Thyroid gland (tissue), 4 donors: ENCODE results near the gene CILP.

Source experiments
- POLR2A ChIP-seq, 2 donors: fragments of 450-650 bp; IDR thresholded peaks; one replicate each; pipeline ENCODE4 v1.6.1; 2017; ENCODE audit warnings: antibody characterized with exemption in 2 of 2, mild to moderate bottlenecking in 2 of 2, moderate library complexity in 1 of 2
- TF ChIP-seq, protein P1 (sequence below), 6 experiments: fragments of 200-600 bp in 3 of 6; fragments of 450-650 bp in 3 of 6; sonication (generic) in 3 of 6; IDR thresholded peaks; one replicate each; pipeline ENCODE4 v1.5.1; 2016 to 2019; ENCODE audit warnings: antibody characterized with exemption in 6 of 6, mild to moderate bottlenecking in 2 of 6, inconsistent platforms in 1 of 6, moderate library complexity in 1 of 6

- TF ChIP-seq, protein P1, sequence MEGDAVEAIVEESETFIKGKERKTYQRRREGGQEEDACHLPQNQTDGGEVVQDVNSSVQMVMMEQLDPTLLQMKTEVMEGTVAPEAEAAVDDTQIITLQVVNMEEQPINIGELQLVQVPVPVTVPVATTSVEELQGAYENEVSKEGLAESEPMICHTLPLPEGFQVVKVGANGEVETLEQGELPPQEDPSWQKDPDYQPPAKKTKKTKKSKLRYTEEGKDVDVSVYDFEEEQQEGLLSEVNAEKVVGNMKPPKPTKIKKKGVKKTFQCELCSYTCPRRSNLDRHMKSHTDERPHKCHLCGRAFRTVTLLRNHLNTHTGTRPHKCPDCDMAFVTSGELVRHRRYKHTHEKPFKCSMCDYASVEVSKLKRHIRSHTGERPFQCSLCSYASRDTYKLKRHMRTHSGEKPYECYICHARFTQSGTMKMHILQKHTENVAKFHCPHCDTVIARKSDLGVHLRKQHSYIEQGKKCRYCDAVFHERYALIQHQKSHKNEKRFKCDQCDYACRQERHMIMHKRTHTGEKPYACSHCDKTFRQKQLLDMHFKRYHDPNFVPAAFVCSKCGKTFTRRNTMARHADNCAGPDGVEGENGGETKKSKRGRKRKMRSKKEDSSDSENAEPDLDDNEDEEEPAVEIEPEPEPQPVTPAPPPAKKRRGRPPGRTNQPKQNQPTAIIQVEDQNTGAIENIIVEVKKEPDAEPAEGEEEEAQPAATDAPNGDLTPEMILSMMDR (IDR thresholded peaks at IDR 0.05) = no peak
- TF ChIP-seq POLR2A (IDR thresholded peaks at IDR 0.05) = no peak
These were observed 16.3 kb downstream of the CILP start for GRCh38 chr15:65194826-65195547.
